NCI-H526 (cell line): ENCODE results near the gene AGTR1.
"Not testable (repeated sequence)": the region's sequence is repeated elsewhere in the genome, so short reads cannot be mapped to it uniquely, and the experiment has no call there.

Experiments used
- DNase-seq, 2 experiments: peaks; one replicate each; lab custom pipeline; 2025; lab: John Stamatoyannopoulos, UW

Gene AGTR1

GRCh38 chr3:148758303-148758884, 60.7 kb downstream of the AGTR1 start:
- DNase-seq = no peak

- no peak for DNase-seq
Observed at GRCh38 chr3:148759430-148759829, 61.7 kb downstream of the AGTR1 start.

DNA sequence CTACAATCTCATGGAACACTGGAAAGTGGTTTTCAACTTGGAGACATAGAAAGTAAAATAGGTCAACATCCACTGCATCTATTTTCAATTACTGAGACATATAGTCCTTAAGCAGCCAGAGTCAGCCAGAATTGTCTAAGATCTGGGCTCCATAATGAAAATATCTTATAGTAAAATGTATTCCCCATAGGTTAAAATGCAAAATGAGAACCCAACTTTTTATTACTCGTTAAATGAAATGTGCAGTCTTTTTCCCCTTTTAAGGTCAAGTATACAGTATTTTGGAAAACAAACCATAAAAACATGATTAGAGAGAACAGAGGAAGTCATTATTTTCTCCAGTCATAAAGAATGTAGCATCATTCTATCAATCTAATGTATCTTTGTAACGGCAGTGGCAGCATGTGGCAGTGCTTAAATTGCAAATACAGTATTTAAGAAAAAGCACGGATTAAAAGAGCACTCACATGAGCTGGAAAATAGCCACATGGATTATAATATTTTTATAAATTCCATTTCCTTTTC, 65.5 kb downstream of the AGTR1 start:
- no peak for DNase-seq

GRCh38 chr3:148763986-148764935, 66.6 kb downstream of the AGTR1 start:
- DNase-seq = no peak

DNA sequence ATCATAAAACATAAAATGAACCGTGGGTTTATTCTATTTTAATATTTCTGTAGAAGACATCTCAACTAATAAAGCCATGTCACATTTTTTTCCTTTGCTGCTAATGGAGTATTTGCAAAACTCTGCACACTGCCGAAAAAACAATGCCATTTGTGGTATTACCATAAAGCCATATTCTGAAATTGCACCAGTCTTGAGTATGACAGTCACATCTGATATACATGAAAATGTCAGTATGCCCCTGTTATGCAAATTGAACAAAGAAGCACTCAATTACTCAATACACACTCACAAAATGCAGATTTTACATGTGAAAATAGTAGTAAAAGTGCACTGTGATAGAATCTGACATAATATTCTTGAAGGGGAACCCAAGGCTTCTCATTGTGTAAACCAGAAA, 74.7 kb downstream of the AGTR1 start:
- no peak for DNase-seq

- no peak for DNase-seq
Observed at GRCh38 chr3:148772835-148773234, 75.1 kb downstream of the AGTR1 start.

DNA sequence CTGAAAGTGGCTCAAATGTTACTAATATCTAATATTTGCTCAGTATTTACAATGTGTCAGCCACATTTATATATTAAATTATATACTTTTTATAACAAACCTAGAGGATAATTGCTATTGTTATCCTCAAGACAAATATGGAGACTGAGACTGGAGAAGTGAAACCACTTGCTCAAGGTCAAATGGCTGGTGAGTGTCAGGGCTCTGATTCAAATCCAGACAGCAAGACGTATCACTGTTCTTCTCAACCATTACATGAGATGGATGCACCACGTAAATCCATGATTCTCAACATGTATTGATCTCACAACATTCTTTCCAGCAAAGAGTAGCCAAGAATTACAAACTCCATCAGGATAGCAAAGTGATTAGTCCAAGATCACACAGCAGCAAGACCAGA, 76.1 kb downstream of the AGTR1 start:
- DNase-seq = no peak

GRCh38 chr3:148778926-148779325, 81.2 kb downstream of the AGTR1 start:
- DNase-seq = no peak

DNA sequence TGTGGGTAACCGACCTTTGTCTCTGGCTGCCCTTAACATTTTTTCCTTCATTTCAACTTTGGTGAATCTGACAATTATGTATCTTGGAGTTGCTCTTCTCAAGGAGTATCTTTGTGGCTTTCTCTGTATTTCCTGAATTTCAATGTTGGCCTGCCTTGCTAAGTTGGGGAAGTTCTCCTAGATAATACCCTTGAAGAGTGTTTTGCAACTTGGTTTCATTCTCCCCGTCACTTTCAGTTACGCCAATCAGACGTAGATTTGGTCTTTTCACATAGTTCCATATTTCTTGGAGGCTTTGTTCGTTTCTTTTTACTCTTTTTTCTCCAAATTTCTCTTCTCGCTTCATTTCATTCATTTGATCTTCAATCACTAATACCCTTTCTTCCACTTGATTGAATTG, 87.3 kb downstream of the AGTR1 start:
- not testable (repeated sequence) for DNase-seq

GRCh38 chr3:148786159-148786558, 88.5 kb downstream of the AGTR1 start:
- not testable (repeated sequence) for DNase-seq

DNA sequence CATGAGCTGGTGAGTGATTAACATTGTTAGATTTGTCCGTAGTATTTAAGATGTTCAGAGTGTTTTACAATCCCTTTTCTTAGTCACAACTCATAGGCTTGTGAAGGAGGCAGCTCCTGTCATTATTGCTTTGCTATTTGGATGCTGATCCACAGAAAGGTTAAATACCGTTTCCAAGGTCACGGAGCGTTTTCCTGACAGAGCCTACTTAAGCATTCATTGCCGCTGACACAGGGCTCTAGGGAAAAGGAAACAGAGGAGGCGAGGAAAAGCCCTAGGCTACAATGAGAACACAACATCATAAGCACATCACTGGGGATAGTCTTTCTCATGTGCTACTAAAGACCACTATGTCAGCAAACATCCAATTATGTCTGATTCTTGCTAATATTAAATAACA, 91.4 kb downstream of the AGTR1 start:
- DNase-seq = peak; percentile 53 to 61

GRCh38 chr3:148789906-148790305, 92.2 kb downstream of the AGTR1 start:
- DNase-seq = no peak

DNA sequence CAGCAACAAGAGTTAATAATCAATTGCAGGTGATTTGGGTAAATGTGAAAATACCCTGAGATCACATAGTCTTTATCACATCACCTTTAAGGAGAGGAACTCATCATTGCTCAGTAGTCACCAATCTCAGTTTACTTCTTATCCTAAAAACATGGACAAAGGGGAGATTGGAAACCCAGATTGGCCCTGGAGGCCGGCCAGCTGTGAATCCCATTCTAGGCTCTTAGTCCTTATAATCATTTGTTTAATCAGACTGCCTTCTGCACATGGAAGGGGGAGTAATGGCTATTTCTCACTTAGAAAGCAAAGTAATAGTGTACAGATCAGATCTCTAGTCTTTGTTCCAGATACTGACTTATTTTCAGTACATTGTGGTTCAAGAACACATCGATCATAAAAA, 92.7 kb downstream of the AGTR1 start:
- no peak for DNase-seq

DNA sequence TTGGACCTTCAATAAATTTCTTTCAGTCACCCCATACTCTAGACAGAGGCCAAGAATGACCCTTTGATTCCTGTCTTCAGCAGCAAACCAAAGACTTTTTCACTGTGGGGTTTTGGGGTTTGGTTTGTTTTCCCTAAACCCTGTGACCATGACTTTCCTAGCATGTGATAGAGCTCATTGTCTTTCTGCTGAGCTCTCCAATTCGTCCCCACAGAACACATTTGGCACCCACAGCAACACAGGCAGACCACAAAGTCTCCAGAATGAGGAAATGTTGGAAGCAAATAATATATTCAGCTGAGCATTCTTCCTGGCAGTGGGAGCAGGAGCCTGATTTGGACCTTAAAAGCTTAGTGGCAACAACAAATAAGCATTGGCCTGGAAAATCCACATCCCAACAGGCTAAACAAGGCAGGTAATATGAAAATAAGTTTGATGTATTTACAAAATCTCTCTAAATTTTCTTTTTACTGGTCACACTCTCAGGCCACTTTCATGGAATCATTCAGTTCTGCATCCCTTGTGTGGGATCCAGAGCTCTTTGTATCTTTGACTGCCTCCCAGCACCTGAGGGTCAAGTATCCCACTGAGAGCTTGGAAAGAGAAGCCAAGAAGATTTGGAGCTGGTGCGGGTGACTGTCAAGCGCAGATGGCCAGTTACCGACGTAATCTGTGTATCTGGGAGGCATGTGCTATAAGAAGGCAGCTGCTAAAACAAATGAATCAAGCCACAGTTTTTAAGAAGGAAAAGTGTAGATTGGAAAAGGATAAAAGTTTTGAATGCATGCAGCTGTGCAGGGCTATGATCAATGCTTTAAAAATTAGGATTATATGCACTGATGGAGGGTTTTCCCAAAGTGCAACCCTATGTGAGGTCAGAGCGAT, 93.4 kb downstream of the AGTR1 start:
- DNase-seq = peak in 1 of 2 experiments; percentile 51

- DNase-seq = no peak
Observed at GRCh38 chr3:148791920-148792319, 94.2 kb downstream of the AGTR1 start.

GRCh38 chr3:148792516-148792915, 94.8 kb downstream of the AGTR1 start:
- DNase-seq = peak; percentile 30 to 56
